NCI-H146 treated with DMSO at 0.1 percent for 48 hours (cell line): ENCODE results near the gene RAD51B.

Experiments
- DNase-seq: peaks from one replicate; lab custom pipeline; 2025; ENCODE audit not compliant: unreplicated experiment; lab: John Stamatoyannopoulos, UW

Gene RAD51B

DNA sequence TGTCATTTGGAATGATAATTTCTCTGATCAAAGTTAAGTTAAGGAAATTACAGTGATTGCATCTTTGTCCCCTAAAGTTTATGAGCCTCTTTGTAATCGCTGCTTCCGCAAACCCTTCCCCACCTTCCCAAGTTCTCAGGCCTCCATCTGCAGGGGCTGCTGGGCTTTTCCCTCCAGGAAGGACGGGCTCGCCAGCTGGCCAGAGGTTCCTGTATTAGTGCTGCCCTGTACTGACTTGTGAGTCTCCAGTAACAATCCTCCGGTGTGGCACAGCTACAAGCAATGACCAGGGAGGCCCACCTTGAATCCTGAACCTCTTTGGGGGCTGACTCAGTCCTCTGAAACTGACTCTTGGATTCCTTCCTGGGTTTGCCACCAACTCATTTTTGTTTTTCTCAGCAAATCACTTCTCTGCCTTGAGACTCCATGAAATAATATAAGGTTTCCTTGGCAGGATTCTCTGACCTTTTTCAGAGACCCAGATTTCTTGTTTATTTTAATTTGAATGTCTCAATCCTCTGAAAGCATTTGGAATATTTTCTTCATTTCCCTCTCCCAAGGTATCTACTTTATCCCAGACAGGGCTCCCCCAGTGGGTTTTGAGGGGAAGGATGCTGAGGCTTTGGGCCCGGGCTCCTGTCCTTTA lies 574.7 kb downstream of the RAD51B start:
- no peak for DNase-seq

DNA sequence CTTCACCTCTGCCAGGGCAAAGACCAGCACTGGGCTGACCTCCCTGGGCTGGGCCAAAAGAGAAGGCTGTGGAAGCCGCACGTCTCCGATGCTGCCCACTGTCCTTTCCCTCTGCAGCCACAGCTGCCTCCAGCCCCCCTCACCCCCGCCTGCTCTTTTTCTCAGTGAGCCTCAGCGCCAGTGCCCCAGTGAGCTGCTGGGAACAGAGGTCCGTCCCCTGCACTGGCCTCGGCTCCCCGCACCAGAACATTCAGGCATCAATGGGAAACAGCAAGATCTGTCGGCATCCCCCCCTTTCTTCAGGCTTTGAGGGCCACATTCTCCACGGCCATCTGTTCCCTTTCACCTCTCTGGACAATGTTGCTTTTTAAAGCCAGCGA lies 575.2 kb downstream of the RAD51B start:
- DNase-seq = no peak

DNA sequence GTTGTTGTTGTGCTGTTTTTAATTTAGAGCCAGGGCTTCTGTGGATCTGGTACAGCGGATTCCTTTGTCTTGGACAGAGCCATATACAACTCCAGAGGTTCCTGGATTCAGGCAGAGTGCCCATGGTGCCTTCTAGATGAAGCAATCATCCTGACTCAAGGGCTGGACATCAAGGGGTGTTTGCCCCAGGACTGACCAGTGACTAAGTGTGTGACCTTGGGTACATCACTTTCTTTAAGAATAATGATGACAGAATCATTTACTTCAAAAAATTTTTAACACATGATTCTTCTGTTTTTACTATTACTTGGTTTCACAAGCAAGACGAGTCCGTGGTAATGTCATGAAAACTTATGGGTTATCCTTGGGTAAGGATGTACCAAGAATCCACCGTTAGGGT lies 576.0 kb downstream of the RAD51B start:
- DNase-seq = no peak

DNA sequence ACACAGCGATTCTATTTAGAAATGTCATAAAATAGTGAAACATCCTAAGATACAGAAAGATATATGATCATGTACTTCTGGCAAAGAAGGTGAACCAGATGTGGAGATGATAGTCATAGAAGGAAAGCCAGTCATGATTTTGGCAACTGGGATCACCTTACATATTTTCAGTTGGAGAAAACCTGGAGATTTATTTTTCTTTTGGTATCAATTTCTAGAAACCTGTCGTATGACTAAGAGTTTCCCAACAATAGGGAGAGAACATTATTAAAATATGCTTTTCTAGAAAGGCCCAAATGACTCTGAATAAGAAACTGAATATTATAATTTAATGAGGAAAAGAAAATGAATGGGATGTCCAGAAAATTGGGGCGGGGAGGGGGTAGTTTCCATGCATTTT lies 576.9 kb downstream of the RAD51B start:
- no peak for DNase-seq

DNA sequence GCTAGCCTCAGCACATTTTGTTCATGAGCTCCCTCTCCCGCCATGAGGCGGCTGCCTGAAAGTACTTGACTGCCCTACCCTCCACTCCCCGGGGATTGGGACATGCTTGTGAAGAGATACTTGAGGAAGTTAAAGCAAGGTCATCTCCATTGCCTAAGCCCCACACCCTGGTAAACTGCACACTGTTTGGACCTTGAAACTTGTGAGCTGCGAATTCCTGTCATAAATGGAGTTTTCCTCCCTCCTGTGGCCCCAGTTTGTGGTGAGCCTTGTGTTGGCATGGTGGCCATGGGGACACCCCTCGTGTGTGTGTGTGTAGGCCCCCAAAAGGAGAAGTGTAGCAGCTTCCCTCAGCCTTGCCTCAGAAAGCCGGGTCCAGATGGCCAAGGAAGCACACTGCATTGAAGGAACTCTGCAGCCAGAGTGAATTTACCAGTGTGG lies 577.8 kb downstream of the RAD51B start:
- DNase-seq = no peak

GRCh38 chr14:68397822-68398221 lies 578.2 kb downstream of the RAD51B start:
- no peak for DNase-seq

- DNase-seq = no peak
Measured at GRCh38 chr14:68398370-68398769, 578.8 kb downstream of the RAD51B start.

- DNase-seq = no peak
Measured at GRCh38 chr14:68399971-68400370, 580.4 kb downstream of the RAD51B start.

DNA sequence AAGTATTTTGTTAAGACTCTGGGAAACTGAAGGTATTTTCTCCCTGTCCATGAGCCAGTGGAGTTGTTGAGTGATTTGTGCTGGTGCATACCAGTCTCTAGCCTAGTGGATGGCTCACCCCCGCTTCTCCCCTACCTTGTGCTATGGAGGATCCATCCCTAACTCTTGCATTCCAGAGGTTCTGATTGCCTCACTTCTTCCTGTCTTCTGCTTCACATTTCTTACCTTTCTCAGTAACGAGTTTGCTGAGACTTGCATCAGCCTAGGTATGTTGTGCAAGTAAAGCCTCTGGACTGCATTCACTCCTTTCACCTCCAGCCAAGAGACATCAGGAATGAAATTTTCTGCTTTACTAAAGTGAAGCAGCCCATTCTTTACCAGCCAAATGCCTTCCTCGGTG lies 581.7 kb downstream of the RAD51B start:
- DNase-seq = no peak

DNA sequence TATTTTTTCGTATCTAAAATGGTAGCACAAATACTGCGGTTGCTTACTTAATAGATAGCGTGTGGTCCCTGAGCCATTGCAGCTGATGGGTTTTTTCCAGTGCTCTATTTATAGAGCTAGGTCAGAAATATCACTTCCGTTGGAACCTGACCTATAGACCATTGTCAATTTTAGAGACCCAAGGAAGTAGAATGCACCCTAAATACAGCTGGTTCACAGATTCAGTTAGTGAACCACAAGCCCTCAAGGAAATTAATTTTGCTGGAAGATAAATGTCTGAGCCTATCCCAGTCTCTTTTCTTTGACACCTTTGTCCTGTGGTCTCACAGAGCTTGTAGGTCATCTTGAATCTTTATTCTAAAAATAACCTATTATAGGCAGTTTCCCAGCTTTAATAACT lies 582.3 kb downstream of the RAD51B start:
- DNase-seq = no peak

- DNase-seq = no peak
Measured at GRCh38 chr14:68402525-68403101, 583.0 kb downstream of the RAD51B start.

GRCh38 chr14:68403191-68404145 lies 583.9 kb downstream of the RAD51B start:
- no peak for DNase-seq

GRCh38 chr14:68404146-68404527 lies 584.6 kb downstream of the RAD51B start:
- DNase-seq = no peak

DNA sequence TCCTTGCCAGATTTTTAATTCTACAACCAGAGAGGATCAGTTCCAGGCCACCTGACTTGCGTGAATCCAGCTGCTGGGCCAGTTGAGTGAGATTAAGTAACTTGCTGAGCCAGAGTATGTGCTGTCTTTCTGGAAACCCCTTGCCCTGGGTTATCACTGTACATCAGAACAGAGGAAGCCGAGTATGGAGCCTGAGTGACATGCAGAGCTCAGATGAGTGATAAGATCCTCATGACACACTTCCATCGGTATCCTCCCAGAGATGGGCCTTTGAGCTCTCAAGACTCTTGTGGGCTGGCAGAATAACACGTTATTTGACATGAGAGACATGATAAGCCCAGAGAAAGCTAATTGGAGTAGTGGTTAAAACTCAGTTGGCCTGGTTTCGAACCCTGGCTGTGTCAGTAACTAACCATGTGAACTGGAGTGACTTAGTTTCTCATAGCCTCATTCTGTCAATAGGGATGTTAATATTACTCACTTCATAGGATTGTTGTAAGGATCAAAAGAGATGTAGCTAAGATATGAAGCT lies 585.1 kb downstream of the RAD51B start:
- DNase-seq = no peak

DNA sequence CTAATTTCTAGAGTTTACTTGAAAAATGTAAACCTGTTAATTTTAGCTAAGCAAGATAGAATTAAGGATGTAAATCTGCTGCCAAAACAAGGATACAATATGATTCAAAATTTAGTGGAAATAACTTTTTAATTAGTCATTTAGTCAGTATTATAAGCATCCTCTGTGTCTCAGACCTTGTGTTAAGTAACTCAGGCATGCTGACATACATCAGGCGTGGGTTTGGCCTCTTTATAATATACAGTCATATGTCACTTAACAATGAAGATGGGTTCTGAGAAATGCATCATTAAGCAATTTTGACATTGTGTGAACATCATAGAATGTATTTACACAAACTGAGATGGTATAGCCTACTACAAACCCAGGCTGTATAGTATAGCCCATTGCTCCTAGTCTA lies 586.4 kb downstream of the RAD51B start:
- no peak for DNase-seq

- no peak for DNase-seq
Measured at GRCh38 chr14:68407285-68407684, 587.7 kb downstream of the RAD51B start.

GRCh38 chr14:68407825-68408224 lies 588.2 kb downstream of the RAD51B start:
- no peak for DNase-seq

GRCh38 chr14:68408680-68409079 lies 589.1 kb downstream of the RAD51B start:
- no peak for DNase-seq

DNA sequence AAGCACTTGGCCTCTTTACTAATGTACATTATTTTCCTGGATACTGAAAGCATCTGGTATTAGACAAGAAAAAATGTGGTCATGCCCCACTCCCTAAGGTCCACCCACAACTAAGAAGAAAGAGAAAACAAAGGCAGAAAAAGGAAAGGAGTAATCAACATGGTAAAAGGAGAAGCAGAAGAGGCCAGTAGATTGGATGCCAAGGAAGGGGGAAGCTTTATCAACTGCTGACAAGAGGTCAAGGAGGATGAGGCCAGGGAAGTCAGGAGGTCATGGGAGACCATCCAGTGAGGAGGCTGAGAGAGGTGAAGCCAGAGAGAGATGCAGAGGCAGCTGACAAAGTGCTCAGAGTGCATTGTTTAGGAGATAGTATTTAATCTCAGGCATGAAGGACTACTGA lies 589.8 kb downstream of the RAD51B start:
- DNase-seq = no peak

DNA sequence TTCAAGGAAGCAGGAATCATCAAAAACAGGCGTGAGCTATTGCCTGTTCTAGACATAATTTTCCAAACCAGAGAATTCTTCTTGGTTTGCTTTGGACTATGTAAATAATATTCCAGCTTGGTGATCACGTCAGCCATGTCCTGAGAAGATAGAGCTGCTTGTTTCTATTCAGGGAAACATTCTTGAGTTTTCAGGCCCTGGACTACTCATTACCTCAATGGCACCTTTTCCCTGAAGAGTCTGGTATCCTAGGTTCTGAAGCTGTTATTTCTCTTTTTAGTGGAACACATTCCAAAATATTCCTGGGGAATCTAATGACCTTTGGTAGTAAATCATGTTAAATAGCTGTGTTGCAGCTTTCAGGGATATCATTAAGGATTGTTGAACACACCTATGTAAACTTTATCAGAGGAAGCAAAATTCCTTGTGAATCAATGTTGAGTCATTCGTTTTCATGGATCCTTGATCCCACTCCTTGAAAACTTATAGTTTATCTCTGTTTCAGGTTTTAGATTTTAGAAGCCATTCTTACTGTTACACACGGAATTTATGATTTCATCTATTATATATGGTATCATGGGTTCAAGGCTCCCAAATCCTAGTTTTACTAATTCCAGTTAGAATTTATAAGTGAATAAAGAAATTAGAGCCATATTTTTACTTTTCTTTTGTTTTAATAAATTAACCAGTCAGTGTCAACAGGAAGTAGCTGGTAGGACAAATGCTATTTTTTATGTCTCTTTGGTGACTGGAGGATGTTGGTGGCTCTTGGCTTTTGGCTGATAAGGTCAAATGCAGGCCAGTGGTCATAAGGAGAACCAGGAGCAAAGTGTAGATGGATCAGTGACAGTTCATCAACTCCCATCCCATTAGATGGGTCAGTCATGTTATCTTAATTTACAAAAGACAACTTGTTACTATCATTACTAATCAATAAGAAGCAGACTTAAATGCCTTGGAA lies 593.2 kb downstream of the RAD51B start:
- no peak for DNase-seq

DNA sequence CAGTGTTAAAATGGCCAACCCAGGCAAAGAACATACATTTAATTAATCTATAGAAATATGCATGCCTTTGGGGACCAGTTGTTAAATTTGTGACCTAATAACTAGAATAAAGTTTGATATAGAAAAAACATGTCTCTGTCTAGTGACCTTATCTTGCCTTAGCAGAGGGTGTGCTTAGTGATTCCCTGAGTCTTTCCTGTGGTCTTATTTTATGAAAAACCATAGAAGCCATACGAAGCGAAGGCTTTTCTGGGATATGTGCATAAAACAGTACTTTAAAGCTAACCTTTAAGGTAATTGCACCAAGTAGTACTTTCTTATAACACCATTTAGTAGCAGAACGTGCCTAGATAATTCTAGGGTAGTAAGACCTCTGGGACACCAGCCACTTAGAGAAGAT lies 593.9 kb downstream of the RAD51B start:
- no peak for DNase-seq
